Kidney epithelial cell (primary cell): ENCODE data around the gene POLA2. TPM values are rescaled to one million over a fixed set of nuclear protein-coding genes. Genes with fewer than 3 reads are reported as not detected.
A peak's percentile ranks its signal among the peaks of the same experiment; 100 is the strongest.

Experiments used
- DNase-seq: peaks from one replicate; pipeline ENCODE4 v3.0.0-alpha.2; 2010; ENCODE audit warnings: low read depth
- H3K27me3 ChIP-seq: 2 replicates; pipeline ENCODE4 v1.6.0; 2011; ENCODE audit warnings: low read length; ENCODE audit not compliant: control insufficient read depth, insufficient read depth
- H3K36me3 ChIP-seq: 2 replicates; pipeline ENCODE4 v1.5.1; 2011; ENCODE audit warnings: low read length; ENCODE audit not compliant: control insufficient read depth, insufficient read depth
- H3K4me3 ChIP-seq: 2 replicates; pipeline ENCODE4 v1.5.1; 2011; ENCODE audit warnings: low read depth, mild to moderate bottlenecking, control low read depth, low read length
- CTCF ChIP-seq: IDR thresholded peaks from 2 replicates; pipeline ENCODE4 v1.5.1; 2011; ENCODE audit warnings: mild to moderate bottlenecking, moderate library complexity, low read length, control low read depth, inconsistent platforms; ENCODE audit not compliant: insufficient read depth, poor library complexity, severe bottlenecking
- total RNA-seq: library from RNA; depleted of rRNA; stranded (reverse); fragments of >200 nt; gene quantifications from 2 replicates; pipeline ENCODE4 v1.2.3, GENCODE V29; 2015

POLA2 gene
- total RNA-seq, 1 donor from 2014 or later = 11.5 TPM

GRCh38 chr11:65251476-65251875, 10.3 kb upstream of the POLA2 start:
- Histone ChIP-seq H3K27me3 (no peaks in the 10 kb centered on the region), H3K36me3 (no peaks in the 10 kb centered on the region), H3K4me3 (no peak overlapping the region)
- DNase-seq = no peak
- TF ChIP-seq CTCF = no peak

- no peaks in the 10 kb centered on the region for H3K27me3 ChIP-seq
- DNase-seq = no peak
- no peak overlapping the region for H3K4me3 ChIP-seq
- no peak for TF ChIP-seq CTCF
- no peaks in the 10 kb centered on the region for H3K36me3 ChIP-seq
These were observed 7.0 kb upstream of the POLA2 start for GRCh38 chr11:65254724-65255123.

- TF ChIP-seq CTCF = no peak
- DNase-seq = no peak
- Histone ChIP-seq H3K36me3 (no peaks in the 10 kb centered on the region), H3K27me3 (no peaks in the 10 kb centered on the region), H3K4me3 (no peak overlapping the region)
These were observed 2.8 kb upstream of the POLA2 start for GRCh38 chr11:65258988-65259387.

- DNase-seq = no peak
- Histone ChIP-seq H3K27me3 (no peaks in the 10 kb centered on the region), H3K4me3 (no peak overlapping the region), H3K36me3 (no peaks in the 10 kb centered on the region)
- no peak for TF ChIP-seq CTCF
These were observed 1.5 kb upstream of the POLA2 start for GRCh38 chr11:65260302-65260701.

- no peak for TF ChIP-seq CTCF
- no peaks in the 10 kb centered on the region for H3K27me3 ChIP-seq
- no peaks in the 10 kb centered on the region for H3K36me3 ChIP-seq
- H3K4me3 ChIP-seq = peak overlapping the region; percentile 77
- no peak for DNase-seq
These were observed 789 bp upstream of the POLA2 start for GRCh38 chr11:65260756-65261590.

- Histone ChIP-seq H3K36me3 (no peaks in the 10 kb centered on the region), H3K27me3 (no peaks in the 10 kb centered on the region), H3K4me3 (peak overlapping the region; percentile 77)
- DNase-seq = no peak
- no peak for TF ChIP-seq CTCF
These were observed 569 bp downstream of the POLA2 start for GRCh38 chr11:65262381-65262680.
